ENCODE measurements around the gene PSAP. TPM values are rescaled to one million over a fixed set of nuclear protein-coding genes. Genes with fewer than 3 reads are reported as not detected.

Gene PSAP
- polyA plus RNA-seq, 3 donors from 2014 or later: 690 to 1,091 (median 798) TPM

DNA sequence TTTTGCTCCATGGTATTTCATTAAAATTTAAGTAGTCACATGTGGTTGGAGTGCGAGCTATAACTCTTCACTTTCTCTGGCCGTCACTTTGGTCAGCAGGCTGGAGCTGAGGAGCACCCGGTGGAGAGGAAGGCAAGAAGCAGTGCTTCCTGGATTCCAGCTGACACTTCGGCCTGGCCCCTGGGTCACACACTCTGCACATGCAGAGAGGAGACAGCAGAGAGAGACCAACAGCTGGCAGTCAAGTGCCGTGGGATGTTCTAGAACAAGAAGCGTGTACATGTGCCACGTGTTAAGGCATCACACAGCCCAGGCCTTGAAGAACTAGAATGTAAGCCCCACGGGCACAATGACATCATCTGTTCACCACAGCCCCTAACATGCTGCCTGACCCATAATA lies 30.1 kb downstream of the PSAP start:
- H3K4me3 Mint-ChIP-seq: no peak overlapping the region
- H3K27me3 Mint-ChIP-seq (ENCODE audit: low read depth in 3 of 3): no peaks in the 10 kb centered on the region
- no peak for DNase-seq
- peaks cover 15 to 68% (median 49%) of the 10 kb centered on the region in 3 donors for H3K36me3 Mint-ChIP-seq
- H3K4me1 Mint-ChIP-seq: peaks cover 14 to 25% of the 10 kb centered on the region in 2 donors
- H3K9me3 Mint-ChIP-seq: no peaks in the 10 kb centered on the region
- peak overlapping the region in 1 of 6 donors; percentile 4 for H3K27ac Mint-ChIP-seq

DNA sequence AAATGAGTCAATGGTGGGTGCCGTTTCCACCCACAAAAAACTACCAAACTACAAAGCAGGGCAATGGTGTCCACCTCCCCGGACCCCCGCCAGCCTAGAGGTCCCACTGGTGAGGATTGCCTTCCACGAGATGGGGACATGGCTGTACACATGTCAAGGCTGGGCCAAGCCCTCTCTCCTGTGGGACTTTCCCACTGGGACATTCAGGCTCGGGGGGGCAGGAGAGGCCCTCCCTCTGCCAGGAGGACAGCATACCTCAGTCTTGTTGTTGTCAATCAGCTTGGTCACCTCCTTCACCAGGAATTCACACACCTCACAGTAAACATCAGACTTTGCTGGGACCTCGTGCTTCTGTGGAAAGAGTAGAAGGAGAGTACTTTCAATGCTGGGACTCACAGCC lies 31.1 kb downstream of the PSAP start:
- no peak overlapping the region for H3K27ac Mint-ChIP-seq
- peaks cover 0 to 3% (median 1%) of the 10 kb centered on the region in 3 donors for H3K27me3 Mint-ChIP-seq (ENCODE audit: low read depth in 3 of 3)
- DNase-seq: no peak
- H3K36me3 Mint-ChIP-seq: peaks cover 14 to 67% (median 43%) of the 10 kb centered on the region in 3 donors
- H3K9me3 Mint-ChIP-seq: no peaks in the 10 kb centered on the region
- no peak overlapping the region for H3K4me3 Mint-ChIP-seq
- H3K4me1 Mint-ChIP-seq: peaks cover 14 to 25% of the 10 kb centered on the region in 2 donors

DNA sequence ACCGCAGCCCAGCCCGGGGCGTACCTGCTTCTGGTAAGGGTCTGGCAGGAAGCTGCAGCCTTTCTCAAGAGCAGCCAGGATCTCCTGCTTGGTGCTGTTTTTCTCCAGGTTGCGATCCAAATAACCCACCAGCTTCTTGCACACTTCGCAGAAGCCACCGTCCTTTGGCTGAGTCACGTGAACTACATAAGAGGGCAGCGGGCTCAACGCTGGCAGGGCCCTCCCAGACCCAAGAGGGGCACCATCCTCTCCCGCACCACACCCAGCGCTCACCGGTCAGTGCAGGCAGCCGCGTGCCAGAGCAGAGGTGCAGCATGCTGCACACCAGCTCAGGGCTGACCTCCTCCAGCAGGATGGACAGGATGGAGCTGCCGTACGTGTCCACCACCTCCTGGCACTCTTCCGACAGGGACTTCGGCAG lies 31.6 kb downstream of the PSAP start:
- Mint-ChIP-seq H3K27me3 (ENCODE audit: low read depth in 3 of 3) (peaks cover 0 to 3% (median 1%) of the 10 kb centered on the region in 3 donors), H3K27ac (peak overlapping the region in 1 of 6 donors; percentile 67), H3K36me3 (peaks cover 14 to 65% (median 42%) of the 10 kb centered on the region in 3 donors), H3K4me3 (no peak overlapping the region), H3K9me3 (no peaks in the 10 kb centered on the region), H3K4me1 (peaks cover 14 to 25% of the 10 kb centered on the region in 2 donors)
- no peak for DNase-seq

DNA sequence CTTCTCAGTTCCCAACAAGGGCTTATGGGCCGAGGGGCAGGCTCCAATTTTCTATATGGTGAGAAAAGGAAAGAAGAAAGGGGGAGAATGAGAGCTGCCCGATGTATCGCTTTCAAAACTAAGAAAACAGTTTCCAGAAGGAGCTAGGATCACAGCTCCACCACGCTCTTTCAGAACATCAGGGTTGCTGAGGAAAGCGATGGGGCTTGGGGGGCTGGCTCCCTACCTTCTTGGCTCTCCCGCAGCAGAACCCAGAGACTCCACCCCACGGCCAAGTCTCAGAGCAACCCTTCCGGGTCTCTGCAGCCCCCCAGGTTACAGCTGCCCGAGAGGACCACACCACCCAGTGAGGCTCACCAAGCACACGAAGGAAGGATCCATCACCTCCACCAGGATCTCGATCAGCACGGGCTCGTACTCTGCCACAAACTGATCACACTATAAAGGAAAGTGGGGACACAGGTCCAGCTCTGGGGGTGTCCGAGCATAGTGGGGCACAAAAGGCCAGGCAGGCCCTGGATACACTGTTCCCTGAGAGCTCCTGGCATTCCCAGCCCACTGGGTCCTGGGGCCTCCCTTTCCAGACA lies 32.3 kb downstream of the PSAP start:
- no peaks in the 10 kb centered on the region for H3K9me3 Mint-ChIP-seq
- H3K27ac Mint-ChIP-seq: peak overlapping the region in 1 of 6 donors; percentile 23
- H3K4me1 Mint-ChIP-seq: peaks cover 14 to 25% of the 10 kb centered on the region in 2 donors
- no peak overlapping the region for H3K4me3 Mint-ChIP-seq
- no peak for DNase-seq
- H3K27me3 Mint-ChIP-seq (ENCODE audit: low read depth in 3 of 3): peaks cover 0 to 3% (median 1%) of the 10 kb centered on the region in 3 donors
- H3K36me3 Mint-ChIP-seq: peaks cover 14 to 59% (median 35%) of the 10 kb centered on the region in 3 donors

DNA sequence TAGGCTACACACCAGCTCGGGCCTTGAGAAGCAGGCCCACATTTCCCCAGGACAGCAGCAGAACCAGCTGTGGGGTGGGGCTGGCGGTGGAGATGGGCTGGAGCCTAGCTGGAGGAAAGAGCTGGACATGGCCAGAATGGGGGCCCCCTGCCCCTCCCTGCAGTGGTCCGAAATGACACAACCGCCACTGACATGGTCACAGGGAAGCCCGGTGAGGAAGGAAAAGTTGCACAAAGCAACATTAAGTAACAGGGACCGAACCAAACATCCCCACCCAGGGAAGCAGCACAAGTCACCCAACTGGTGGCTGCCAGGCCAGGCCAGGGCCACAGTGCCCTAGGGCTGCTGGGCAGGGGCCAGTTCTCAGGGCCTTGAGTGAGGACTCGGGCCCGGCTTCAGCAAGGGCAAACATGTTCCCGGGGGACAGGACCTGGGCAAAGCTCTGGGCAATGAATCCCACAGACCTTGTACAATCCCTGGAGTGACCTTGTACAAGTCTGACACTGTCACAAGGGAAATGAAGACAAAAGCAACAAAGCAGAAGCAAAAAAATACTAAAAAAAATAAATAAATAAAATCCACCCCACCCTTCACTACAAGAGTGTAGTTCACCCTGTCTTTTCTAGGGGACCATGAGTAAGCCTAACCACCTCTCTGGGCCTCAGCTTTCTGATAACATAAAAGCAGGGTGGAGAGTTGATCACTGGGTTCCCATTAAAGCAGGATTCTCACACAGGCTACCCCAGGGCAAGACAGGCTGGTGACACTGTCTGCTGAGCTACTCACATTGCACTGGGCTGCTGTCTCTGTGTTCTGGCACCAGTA lies 33.0 kb downstream of the PSAP start:
- H3K27ac Mint-ChIP-seq: peak overlapping the region in 1 of 6 donors; percentile 23
- no peaks in the 10 kb centered on the region for H3K9me3 Mint-ChIP-seq
- H3K36me3 Mint-ChIP-seq: peaks cover 14 to 55% (median 33%) of the 10 kb centered on the region in 3 donors
- peaks cover 14 to 19% of the 10 kb centered on the region in 2 donors for H3K4me1 Mint-ChIP-seq
- no peak for DNase-seq
- no peak overlapping the region for H3K4me3 Mint-ChIP-seq
- peaks cover 0 to 3% (median 1%) of the 10 kb centered on the region in 3 donors for H3K27me3 Mint-ChIP-seq (ENCODE audit: low read depth in 3 of 3)

GRCh38 chr10:71816936-71817618 lies 34.0 kb downstream of the PSAP start:
- Mint-ChIP-seq H3K27ac (peak overlapping the region in 2 of 6 donors; percentile 8 to 48), H3K4me3 (no peak overlapping the region), H3K4me1 (peaks cover 7 to 9% of the 10 kb centered on the region in 2 donors), H3K27me3 (ENCODE audit: low read depth in 3 of 3) (peaks cover 0 to 3% (median 1%) of the 10 kb centered on the region in 3 donors), H3K36me3 (peaks cover 14 to 55% (median 30%) of the 10 kb centered on the region in 3 donors), H3K9me3 (no peaks in the 10 kb centered on the region)
- DNase-seq: no peak

GRCh38 chr10:71816421-71816851 lies 34.6 kb downstream of the PSAP start:
- Mint-ChIP-seq H3K4me1 (peaks cover 3% of the 10 kb centered on the region in 2 donors), H3K27ac (no peak overlapping the region), H3K36me3 (peaks cover 13 to 51% (median 25%) of the 10 kb centered on the region in 3 donors), H3K4me3 (no peak overlapping the region), H3K9me3 (no peaks in the 10 kb centered on the region), H3K27me3 (ENCODE audit: low read depth in 3 of 3) (peaks cover 0 to 3% (median 1%) of the 10 kb centered on the region in 3 donors)
- no peak for DNase-seq

DNA sequence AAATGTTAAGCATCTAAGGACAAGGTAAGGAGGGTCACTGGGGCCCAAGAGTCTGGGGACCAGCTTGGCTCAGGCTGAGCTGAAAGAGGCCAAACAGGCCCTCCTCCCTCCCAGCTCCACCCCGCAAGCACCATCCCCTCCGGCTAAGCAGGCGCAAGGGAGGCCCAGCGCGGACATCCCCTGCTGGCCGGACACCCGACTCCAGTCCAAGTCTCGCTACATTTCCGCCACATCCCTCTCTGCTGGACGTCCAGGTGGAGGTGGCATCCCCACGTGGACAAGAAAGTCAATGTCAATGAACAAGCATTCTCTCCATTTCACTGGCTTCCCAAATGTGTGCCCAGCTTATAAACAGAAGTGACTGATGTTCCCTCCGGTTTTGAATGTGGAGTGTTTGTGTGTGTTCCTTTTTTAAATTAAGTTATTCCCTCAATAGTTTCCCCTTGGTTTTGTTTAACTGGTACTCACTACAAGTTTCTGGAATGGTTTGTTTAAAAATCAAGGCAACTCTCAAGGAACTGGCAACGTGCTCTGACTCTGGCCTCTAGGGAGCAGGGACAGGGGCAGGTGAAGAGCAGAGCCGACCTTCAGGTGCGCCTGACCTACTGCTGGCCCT lies 35.4 kb downstream of the PSAP start:
- Mint-ChIP-seq H3K36me3 (peaks cover 8 to 43% (median 20%) of the 10 kb centered on the region in 3 donors), H3K27ac (no peak overlapping the region), H3K27me3 (ENCODE audit: low read depth in 3 of 3) (peaks cover 0 to 3% (median 1%) of the 10 kb centered on the region in 3 donors), H3K4me1 (peaks cover 0 to 1% of the 10 kb centered on the region in 2 donors), H3K9me3 (no peaks in the 10 kb centered on the region), H3K4me3 (no peak overlapping the region)
- DNase-seq: no peak

- Mint-ChIP-seq H3K4me3 (no peak overlapping the region), H3K9me3 (no peaks in the 10 kb centered on the region), H3K36me3 (peaks cover 5 to 41% (median 20%) of the 10 kb centered on the region in 3 donors), H3K27ac (no peak overlapping the region), H3K4me1 (peaks cover 0 to 1% of the 10 kb centered on the region in 2 donors), H3K27me3 (ENCODE audit: low read depth in 3 of 3) (peaks cover 0 to 3% (median 1%) of the 10 kb centered on the region in 3 donors)
- no peak for DNase-seq
Observed at GRCh38 chr10:71814922-71815411, 36.1 kb downstream of the PSAP start.

DNA sequence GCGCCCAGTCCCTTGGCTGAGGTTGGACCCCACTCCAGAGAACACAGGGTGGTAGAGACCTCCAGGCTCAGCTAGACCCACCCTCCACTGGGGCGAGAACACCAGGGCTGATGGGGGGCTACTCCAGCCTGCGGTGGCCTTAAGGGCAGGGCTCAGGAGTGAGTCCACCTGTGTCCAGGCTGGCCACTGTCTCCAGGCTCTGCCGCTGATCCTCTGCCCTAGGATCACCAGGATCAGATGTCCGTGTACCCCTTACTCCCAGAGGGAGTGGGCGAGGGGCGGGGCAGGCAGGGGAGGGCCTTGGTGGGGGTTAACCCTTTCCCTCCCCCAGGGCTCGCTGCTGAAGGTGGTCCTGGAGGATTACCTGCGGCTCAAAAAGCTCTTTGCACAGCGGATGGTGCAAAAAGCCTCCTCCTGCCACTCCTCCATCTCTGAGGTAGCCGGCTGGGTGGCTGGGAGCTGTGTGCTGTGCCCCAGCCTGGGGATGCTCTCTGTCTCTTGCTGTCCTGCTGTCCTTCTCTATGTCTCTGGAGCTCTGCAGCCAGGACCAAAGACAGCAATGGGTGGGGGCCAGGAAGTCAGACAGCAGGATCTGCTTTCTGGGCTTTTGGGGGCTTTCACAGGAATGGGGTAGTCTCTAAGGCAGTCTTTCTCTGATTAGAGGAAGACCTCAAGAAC lies 38.0 kb downstream of the PSAP start:
- no peak overlapping the region for H3K4me3 Mint-ChIP-seq
- peak overlapping the region in 1 of 6 donors; percentile 40 for H3K27ac Mint-ChIP-seq
- no peaks in the 10 kb centered on the region for H3K9me3 Mint-ChIP-seq
- peaks cover 0 to 1% of the 10 kb centered on the region in 2 donors for H3K4me1 Mint-ChIP-seq
- peaks cover 7 to 22% (median 13%) of the 10 kb centered on the region in 3 donors for H3K36me3 Mint-ChIP-seq
- peaks cover 0 to 3% (median 3%) of the 10 kb centered on the region in 3 donors for H3K27me3 Mint-ChIP-seq (ENCODE audit: low read depth in 3 of 3)
- DNase-seq: no peak

- Mint-ChIP-seq H3K9me3 (no peaks in the 10 kb centered on the region), H3K27me3 (ENCODE audit: low read depth in 3 of 3) (peaks cover 0 to 3% (median 3%) of the 10 kb centered on the region in 3 donors), H3K27ac (no peak overlapping the region), H3K36me3 (peaks cover 9 to 16% (median 10%) of the 10 kb centered on the region in 3 donors), H3K4me1 (peaks cover 0 to 1% of the 10 kb centered on the region in 2 donors), H3K4me3 (no peak overlapping the region)
- DNase-seq: peak; percentile 69 to 73 (median 72)
Observed at GRCh38 chr10:71812016-71812912, 38.8 kb downstream of the PSAP start.

DNA sequence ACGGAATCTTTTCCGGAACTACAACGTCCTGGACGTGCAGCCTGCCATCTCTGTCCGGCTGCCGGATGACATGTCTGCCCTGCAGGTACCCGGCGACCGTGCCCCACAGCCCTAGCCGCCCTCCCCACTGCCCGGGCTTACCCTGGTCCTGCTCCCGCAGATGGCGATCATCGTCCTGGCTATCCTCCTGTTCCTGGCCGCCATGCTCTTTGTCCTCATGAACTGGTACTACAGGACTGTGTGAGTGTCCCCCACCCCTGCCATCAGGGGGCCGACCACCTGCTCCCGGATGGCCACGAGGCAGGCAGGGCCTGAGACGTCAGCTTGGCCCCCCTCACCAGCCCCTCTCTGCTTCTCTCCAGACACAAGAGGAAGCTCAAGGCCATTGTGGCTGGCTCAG lies 39.7 kb downstream of the PSAP start:
- DNase-seq: no peak
- Mint-ChIP-seq H3K27ac (no peak overlapping the region), H3K4me3 (no peak overlapping the region), H3K27me3 (ENCODE audit: low read depth in 3 of 3) (peaks cover 0 to 3% (median 3%) of the 10 kb centered on the region in 3 donors), H3K9me3 (no peaks in the 10 kb centered on the region), H3K4me1 (peaks cover 0 to 1% of the 10 kb centered on the region in 2 donors), H3K36me3 (peaks cover 1 to 9% (median 8%) of the 10 kb centered on the region in 3 donors)
